HG03439 (cell line): ENCODE measurements around the gene GASK1A.
"Not testable (repeated sequence)": the region's sequence is repeated elsewhere in the genome, so short reads cannot be mapped to it uniquely, and the experiment has no call there.

Experiments used
- ATAC-seq: cut with Tn5 transposase; IDR thresholded peaks from one replicate; pipeline ENCODE4 v1.9.1; 2021; ENCODE audit warnings: mild to moderate bottlenecking, moderate library complexity; ENCODE audit not compliant: unreplicated experiment

The GASK1A gene

GRCh38 chr3:42979044-42979972 is at the start of gene GASK1A:
GASK1A (plus strand) TSS chr3:42979311; CDS start chr3:42979643, 332 bp downstream.
- ATAC-seq, result no peak

- no peak for ATAC-seq
These were observed 45.0 kb upstream of the GASK1A start for GRCh38 chr3:42934111-42934510.

- no peak for ATAC-seq
These were observed 44.2 kb upstream of the GASK1A start for GRCh38 chr3:42934910-42935309.

- no peak for ATAC-seq
These were observed 43.6 kb upstream of the GASK1A start for GRCh38 chr3:42935472-42935871.

- no peak for ATAC-seq
These were observed 42.7 kb upstream of the GASK1A start for GRCh38 chr3:42936157-42936981.

- no peak for ATAC-seq
These were observed 41.8 kb upstream of the GASK1A start for GRCh38 chr3:42937334-42937733.

GRCh38 chr3:42942693-42943092 is 36.4 kb upstream of the GASK1A start:
- no peak for ATAC-seq

- no peak for ATAC-seq
These were observed 33.1 kb upstream of the GASK1A start for GRCh38 chr3:42946050-42946449.

GRCh38 chr3:42957573-42957972 is 21.5 kb upstream of the GASK1A start:
- no peak for ATAC-seq

- no peak for ATAC-seq
These were observed 18.8 kb upstream of the GASK1A start for GRCh38 chr3:42960282-42960681.

GRCh38 chr3:42960786-42961185 is 18.3 kb upstream of the GASK1A start:
- no peak for ATAC-seq

GRCh38 chr3:42961633-42962032 is 17.5 kb upstream of the GASK1A start:
- ATAC-seq, result no peak

- no peak for ATAC-seq
These were observed 15.8 kb upstream of the GASK1A start for GRCh38 chr3:42963269-42963668.

- no peak for ATAC-seq
These were observed 14.8 kb upstream of the GASK1A start for GRCh38 chr3:42964266-42964665.

GRCh38 chr3:42970557-42970956 is 8.6 kb upstream of the GASK1A start:
- no peak for ATAC-seq

- no peak for ATAC-seq
These were observed 7.9 kb upstream of the GASK1A start for GRCh38 chr3:42970976-42971772.

GRCh38 chr3:42974906-42975305 is 4.2 kb upstream of the GASK1A start:
- ATAC-seq, result not testable (repeated sequence)

- no peak for ATAC-seq
These were observed 3.7 kb upstream of the GASK1A start for GRCh38 chr3:42975456-42975855.

GRCh38 chr3:42975955-42976354 is 3.2 kb upstream of the GASK1A start:
- ATAC-seq, result no peak

- no peak for ATAC-seq
These were observed 1.1 kb downstream of the GASK1A start for GRCh38 chr3:42980209-42980608.

GRCh38 chr3:42980909-42981308 is 1.8 kb downstream of the GASK1A start:
- ATAC-seq, result no peak
